OCI-LY7 (cell line): ENCODE results near the gene ERCC1. TPM values are rescaled to one million over a fixed set of nuclear protein-coding genes. Genes with fewer than 3 reads are reported as not detected.

ENCODE experiments used
- BruUV-seq: library from RNA; stranded (reverse); fragments of 400-500 nt; replicated peaks from 2 replicates; lab custom pipeline; 2021; lab: Mats Ljungman, UMichigan
- CTCF ChIA-PET: fragments of 300-600 bp; sonication (Branson Sonifier 250); formaldehyde crosslinking; loops from one replicate; lab custom pipeline; 2022; ENCODE audit warnings: antibody characterized with exemption; ENCODE audit not compliant: unreplicated experiment; lab: Charles Lee
- POLR2A ChIA-PET: fragments of 300-600 bp; sonication (Branson Sonifier 250); formaldehyde crosslinking; loops from one replicate; lab custom pipeline; 2022; ENCODE audit warnings: antibody characterized with exemption; lab: Charles Lee
- DNase-seq: peaks from one replicate; pipeline ENCODE4 v3.0.0-alpha.2; 2015; ENCODE audit warnings: low spot score
- H2AFZ ChIP-seq: fragments of 200-600 bp; sonication (generic), shearing (Covaris generic); 2 replicates; pipeline ENCODE4 v1.6.1; 2014; ENCODE audit warnings: mild to moderate bottlenecking, antibody characterized with exemption, low read length, moderate library complexity
- H3K27ac ChIP-seq: fragments of 200-600 bp; sonication (generic); 2 replicates; pipeline ENCODE4 v1.5.1; 2014; ENCODE audit warnings: mixed run types, low read depth, mild to moderate bottlenecking, moderate library complexity, low read length, inconsistent platforms; ENCODE audit not compliant: poor library complexity, severe bottlenecking
- H3K36me3 ChIP-seq: fragments of 200-600 bp; sonication (generic); 2 replicates; pipeline ENCODE4 v1.6.1; 2014; ENCODE audit warnings: mild to moderate bottlenecking, antibody characterized with exemption, low read length, moderate library complexity, mixed read lengths; ENCODE audit not compliant: insufficient read depth
- H3K4me1 ChIP-seq: fragments of 200-600 bp; sonication (generic); 2 replicates; pipeline ENCODE4 v1.5.1; 2014; ENCODE audit warnings: mild to moderate bottlenecking, low read length; ENCODE audit not compliant: insufficient read depth, poor library complexity, severe bottlenecking
- H3K4me2 ChIP-seq: fragments of 200-600 bp; sonication (generic); 2 replicates; pipeline ENCODE4 v1.6.1; 2014; ENCODE audit warnings: mild to moderate bottlenecking, low read length
- H3K4me3 ChIP-seq: fragments of 200-600 bp; sonication (generic); 2 replicates; pipeline ENCODE4 v1.5.1; 2014; ENCODE audit warnings: mild to moderate bottlenecking, low read depth, low read length; ENCODE audit not compliant: poor library complexity, severe bottlenecking
- H3K79me2 ChIP-seq: fragments of 200-600 bp; sonication (generic); 2 replicates; pipeline ENCODE4 v1.6.1; 2016; ENCODE audit warnings: low read depth, mild to moderate bottlenecking, low read length, moderate library complexity, mixed read lengths; ENCODE audit not compliant: insufficient read depth
- H3K9me2 ChIP-seq: fragments of 200-600 bp; sonication (generic); 2 replicates; pipeline ENCODE4 v1.6.1; 2016; ENCODE audit warnings: mild to moderate bottlenecking, low read length, mixed read lengths; ENCODE audit not compliant: insufficient read depth
- H3K9me3 ChIP-seq: fragments of 200-600 bp; sonication (generic); 2 replicates; pipeline ENCODE4 v1.6.1; 2014; ENCODE audit warnings: mild to moderate bottlenecking, mixed run types, low read length, mixed read lengths
- H4K20me1 ChIP-seq: fragments of 200-600 bp; sonication (generic); 2 replicates; pipeline ENCODE4 v1.6.1; 2014; ENCODE audit warnings: mild to moderate bottlenecking, antibody characterized with exemption, low read length, moderate library complexity, mixed read lengths; ENCODE audit not compliant: insufficient read depth
- EZH2phosphoT487 ChIP-seq: fragments of 200-600 bp; sonication (generic); IDR thresholded peaks from 2 replicates; pipeline ENCODE4 v1.6.1; 2018; ENCODE audit warnings: low read depth, borderline replicate concordance, mild to moderate bottlenecking, mixed run types, antibody characterized with exemption, low read length, moderate library complexity, mixed read lengths
- intact Hi-C: fragments of 100-400 bp; cut with micrococcal nuclease; formaldehyde crosslinking; loops from one replicate; pipeline ENCODE4 v1.10.0; 2022; ENCODE audit not compliant: unreplicated experiment
- total RNA-seq, 2 experiments: library from RNA; depleted of rRNA in 1 of 2; stranded (reverse); fragments of >200 nt in 1 of 2; shearing (Covaris generic) in 1 of 2; gene quantifications; 2 replicates each; pipeline ENCODE4 v1.2.3, GENCODE V29; 2014 to 2022
- TF ChIP-seq, protein P1 (sequence below): fragments of 200-600 bp; sonication (generic); conservative IDR thresholded peaks from 2 replicates; pipeline ENCODE4 v1.5.1; 2014; ENCODE audit warnings: mild to moderate bottlenecking, antibody characterized with exemption, low read length, moderate library complexity, mixed read lengths

Gene ERCC1
- total RNA-seq, 2 experiments from 2014 or later, result 46.2 to 125 TPM

DNA sequence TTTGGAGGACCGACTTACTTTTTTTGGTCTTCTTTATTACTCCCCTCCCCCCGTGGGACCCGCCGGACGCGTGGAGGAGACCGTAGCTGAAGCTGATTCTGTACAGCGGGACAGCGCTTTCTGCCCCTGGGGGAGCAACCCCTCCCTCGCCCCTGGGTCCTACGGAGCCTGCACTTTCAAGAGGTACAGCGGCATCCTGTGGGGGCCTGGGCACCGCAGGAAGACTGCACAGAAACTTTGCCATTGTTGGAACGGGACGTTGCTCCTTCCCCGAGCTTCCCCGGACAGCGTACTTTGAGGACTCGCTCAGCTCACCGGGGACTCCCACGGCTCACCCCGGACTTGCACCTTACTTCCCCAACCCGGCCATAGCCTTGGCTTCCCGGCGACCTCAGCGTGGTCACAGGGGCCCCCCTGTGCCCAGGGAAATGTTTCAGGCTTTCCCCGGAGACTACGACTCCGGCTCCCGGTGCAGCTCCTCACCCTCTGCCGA is 44.5 kb upstream of the ERCC1 start:
- H3K4me2 ChIP-seq, result peak overlapping the region; percentile 100
- peak; percentile 49 for DNase-seq
- H3K4me3 ChIP-seq, result peak overlapping the region; percentile 81
- ChIA-PET CTCF (interaction anchor here (2.3 kb wide), 1 partner anchor 11 kb away, joined by 7 read pairs; no protein-coding TSS in a partner anchor), POLR2A (interaction anchor here (0.6 to 1.8 kb wide), 4 partner anchors 9 to 96 kb away, joined by 3 to 7 read pairs (median 6); no protein-coding TSS in a partner anchor)
- peak overlapping the region; percentile 87 for H3K27ac ChIP-seq
- intact Hi-C loops, result loop anchor here (2.0 kb wide), 1 partner anchor 17 kb away; no protein-coding TSS in a partner anchor
- 0 out of 2 replicates have a peak, but pooled peaks cover 4% of the 10 kb centered on the region for H4K20me1 ChIP-seq
- H3K4me1 ChIP-seq, result peaks cover 19% of the 10 kb centered on the region
- BruUV-seq, result TSS peak; percentile 91
- no peaks in the 10 kb centered on the region; the same call in 1 of the 2 replicates for H3K79me2 ChIP-seq
- no peaks in the 10 kb centered on the region for H3K9me3 ChIP-seq
- H3K36me3 ChIP-seq, result no peaks in the 10 kb centered on the region
- TF ChIP-seq, protein P1, sequence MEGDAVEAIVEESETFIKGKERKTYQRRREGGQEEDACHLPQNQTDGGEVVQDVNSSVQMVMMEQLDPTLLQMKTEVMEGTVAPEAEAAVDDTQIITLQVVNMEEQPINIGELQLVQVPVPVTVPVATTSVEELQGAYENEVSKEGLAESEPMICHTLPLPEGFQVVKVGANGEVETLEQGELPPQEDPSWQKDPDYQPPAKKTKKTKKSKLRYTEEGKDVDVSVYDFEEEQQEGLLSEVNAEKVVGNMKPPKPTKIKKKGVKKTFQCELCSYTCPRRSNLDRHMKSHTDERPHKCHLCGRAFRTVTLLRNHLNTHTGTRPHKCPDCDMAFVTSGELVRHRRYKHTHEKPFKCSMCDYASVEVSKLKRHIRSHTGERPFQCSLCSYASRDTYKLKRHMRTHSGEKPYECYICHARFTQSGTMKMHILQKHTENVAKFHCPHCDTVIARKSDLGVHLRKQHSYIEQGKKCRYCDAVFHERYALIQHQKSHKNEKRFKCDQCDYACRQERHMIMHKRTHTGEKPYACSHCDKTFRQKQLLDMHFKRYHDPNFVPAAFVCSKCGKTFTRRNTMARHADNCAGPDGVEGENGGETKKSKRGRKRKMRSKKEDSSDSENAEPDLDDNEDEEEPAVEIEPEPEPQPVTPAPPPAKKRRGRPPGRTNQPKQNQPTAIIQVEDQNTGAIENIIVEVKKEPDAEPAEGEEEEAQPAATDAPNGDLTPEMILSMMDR, result peak; percentile 32; the same call in 1 of the 2 replicates
- TF ChIP-seq EZH2phosphoT487, result no peak
- peak overlapping the region; percentile 14; the same call in 1 of the 2 replicates for H2AFZ ChIP-seq
- no peaks in the 10 kb centered on the region for H3K9me2 ChIP-seq

DNA sequence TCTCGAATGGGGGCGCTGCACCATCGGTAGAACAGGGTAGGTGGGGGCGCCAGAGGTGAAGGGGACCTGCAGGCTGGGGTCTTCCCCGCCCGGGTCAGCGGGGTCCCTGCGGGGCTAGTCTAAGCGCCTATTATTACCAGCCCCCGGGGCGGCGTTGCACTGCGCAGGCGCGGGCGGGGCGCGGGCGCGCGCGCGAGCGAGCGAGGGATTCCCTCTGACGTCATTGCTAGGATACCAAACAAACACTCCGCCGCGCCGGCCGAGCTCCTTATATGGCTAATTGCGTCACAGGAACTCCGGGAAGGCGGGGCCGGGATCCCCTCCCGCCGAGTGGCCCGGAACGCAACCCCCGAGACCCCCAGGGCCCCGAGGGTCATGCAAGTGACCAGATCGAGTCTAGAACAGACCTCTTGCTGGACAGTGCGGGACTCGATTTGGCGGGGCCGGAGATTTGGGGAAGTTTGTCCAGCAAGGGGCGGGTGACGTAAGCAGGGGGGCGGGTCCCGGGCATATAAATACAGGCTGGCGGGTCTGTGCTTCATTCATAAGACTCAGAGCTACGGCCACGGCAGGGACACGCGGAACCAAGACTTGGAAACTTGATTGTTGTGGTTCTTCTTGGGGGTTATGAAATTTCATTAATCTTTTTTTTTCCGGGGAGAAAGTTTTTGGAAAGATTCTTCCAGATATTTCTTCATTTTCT is 43.9 kb upstream of the ERCC1 start, which contains the start of gene FOSB:
FOSB (plus strand) TSS at position 541 of the 703 bp plus-strand sequence. CDS start 591 bp downstream, outside the sequence.
- no peaks in the 10 kb centered on the region; the same call in 1 of the 2 replicates for H3K79me2 ChIP-seq
- BruUV-seq, result no TSS peak
- peak within 1 kb of the TSS; percentile 100 for H3K4me2 ChIP-seq
- DNase-seq, result peak; percentile 99
- H3K9me3 ChIP-seq, result no peaks in the 10 kb centered on the region
- no peaks in the 10 kb centered on the region for H3K9me2 ChIP-seq
- 0 out of 2 replicates have a peak, but pooled peaks cover 4% of the 10 kb centered on the region for H4K20me1 ChIP-seq
- H3K4me3 ChIP-seq, result peak within 1 kb of the TSS; percentile 81
- CTCF ChIA-PET, result interaction anchor here (2.3 kb wide), 1 partner anchor 11 kb away, joined by 7 read pairs; no protein-coding TSS in a partner anchor
- no peak for TF ChIP-seq EZH2phosphoT487
- TF ChIP-seq, protein P1, result no peak; the same call in none of the 2 replicates
- H3K27ac ChIP-seq, result peak within 1 kb of the TSS; percentile 87
- H3K36me3 ChIP-seq, result no peaks in the 10 kb centered on the region
- POLR2A ChIA-PET, result interaction anchor here (0.6 to 1.6 kb wide), 4 partner anchors 10 to 253 kb away, joined by 3 to 6 read pairs (median 6); no protein-coding TSS in a partner anchor
- intact Hi-C loops, result loop anchor here (2.0 kb wide), 1 partner anchor 17 kb away; no protein-coding TSS in a partner anchor
- peak within 1 kb of the TSS; percentile 74 for H2AFZ ChIP-seq
- H3K4me1 ChIP-seq, result peaks cover 19% of the 10 kb centered on the region
